Ovary (tissue), 9 donors: ENCODE data around the gene NFYB. TPM values are rescaled to one million over a fixed set of nuclear protein-coding genes. Genes with fewer than 3 reads are reported as not detected.

Source experiments
- DNase-seq, 5 donors: peaks; one replicate each; pipeline ENCODE4 v3.0.0-alpha.2; 2019 to 2020
- H3K27ac ChIP-seq, 2 donors: fragments of 200-600 bp; one replicate each; pipeline versions ENCODE4 v1.5.1 to v1.8.0; 2019 to 2022
- H3K27me3 ChIP-seq: fragments of 200-600 bp; one replicate; pipeline ENCODE4 v1.8.0; 2022
- H3K36me3 ChIP-seq: fragments of 200-600 bp; sonication (generic); one replicate; pipeline ENCODE4 v1.5.1; 2019
- H3K4me1 ChIP-seq: one replicate; pipeline ENCODE4 v1.8.1; 2013; ENCODE audit warnings: mild to moderate bottlenecking, moderate library complexity; ENCODE audit not compliant: insufficient read depth
- H3K4me3 ChIP-seq: fragments of 200-600 bp; sonication (generic); one replicate; pipeline ENCODE4 v1.5.1; 2017
- H3K9me3 ChIP-seq, 2 donors: fragments of 200-600 bp in 1 of 2; sonication (generic) in 1 of 2; one replicate each; pipeline versions ENCODE4 v1.5.1 to v1.8.1; 2013 to 2019; ENCODE audit warnings: mild to moderate bottlenecking in 1 of 2, moderate library complexity in 1 of 2
- CTCF ChIP-seq, 3 donors: fragments of 450-650 bp in 2 of 3; fragments of 200-600 bp in 1 of 3; IDR thresholded peaks; one replicate each; pipeline versions ENCODE4 v1.5.1 to v1.8.0; 2016 to 2022; ENCODE audit warnings: antibody characterized with exemption in 3 of 3, mild to moderate bottlenecking in 1 of 3
- EP300 ChIP-seq: sonication (generic); formaldehyde crosslinking; IDR thresholded peaks from one replicate; pipeline ENCODE4 v1.6.1; 2017; ENCODE audit warnings: antibody characterized with exemption
- POLR2A ChIP-seq: fragments of 450-650 bp; IDR thresholded peaks from one replicate; pipeline ENCODE4 v1.6.1; 2017; ENCODE audit warnings: antibody characterized with exemption, mild to moderate bottlenecking, moderate library complexity
- WGBS, 3 donors: extraction: QIAGEN DNeasy Blood & Tissue Kit in 1 of 3; methylation state at CpG; one replicate each; pipeline versions ENCODE4 v1.1.5 to v1.1.7; 2013 to 2017; 5-methylcytosine and 5-hydroxymethylcytosine counted together
- intact Hi-C, 4 donors: fragments of 100-400 bp; cut with DNase I; formaldehyde crosslinking; loops; one replicate each; pipeline versions ENCODE4 v1.11.0 to v1.15.1; 2022 to 2023
- polyA plus RNA-seq, 2 donors: library from polyadenylated mRNA; stranded (reverse); fragments of 200-250 nt in 1 of 2; fragments of 350-450 nt in 1 of 2; fragmentation: Illumina TruSeq in 1 of 2; extraction: RNeasy Lipid Tissue Mini Kit (QIAGEN cat#74804) in 1 of 2; gene quantifications; one replicate each; pipeline ENCODE4 v1.2.3, GENCODE V29; 2013 to 2014
- small RNA-seq: library from RNA; depleted of rRNA; stranded (forward); fragments of <200 nt; gene quantifications from one replicate; pipeline ENCODE3, GENCODE V24; 2016
- total RNA-seq, 7 donors: library from RNA; depleted of rRNA in 2 of 7; stranded (reverse); fragments of >200 nt in 2 of 7; fragmentation: NEBNext Ultra II Directional in 3 of 7; extraction: Animal tissue kit (Norgen Biotek cat#: 25700) in 3 of 7; gene quantifications; one replicate each; pipeline versions ENCODE4 v1.1.0 to v1.2.4, GENCODE V29; 2016 to 2023
- donor health status: DM: no; HTN: no; CAD: no; lungs with moderate emphysema.
- donor health status: DM: no; HTN: no; CAD: no.
- donor health status: Bipolar disorder and iron deficiency.
- donor health status: DM: yes; HTN: yes; CAD: no.
- donor health status: DM: no; HTN: no; CAD: no.
- donor health status: DM: yes; HTN: yes; CAD: no.

Gene NFYB
- total and polyA plus RNA-seq, 9 donors: 23.7 to 39.1 (median 29.5) TPM

DNA sequence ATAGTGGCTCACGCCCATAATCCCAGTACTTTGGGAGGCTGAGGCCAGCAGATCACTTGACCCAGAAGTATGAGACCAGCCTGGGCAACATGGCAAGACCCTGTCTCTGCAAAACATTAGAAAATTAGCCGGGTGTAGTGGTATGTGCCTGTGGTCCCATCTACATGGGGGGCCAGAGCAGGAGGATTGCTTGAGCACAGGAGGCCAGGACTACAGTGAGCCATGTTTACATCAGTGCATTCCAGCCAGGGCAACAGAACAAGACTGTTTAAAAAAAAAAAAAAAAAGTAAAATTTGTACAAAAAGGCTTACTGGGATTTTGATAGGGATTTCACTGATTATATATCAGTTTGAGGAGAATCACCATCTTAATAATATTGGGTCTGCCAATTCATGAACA, 65.9 kb downstream of the NFYB start:
- H3K27me3 ChIP-seq: no peaks in the 10 kb centered on the region
- no peaks in the 10 kb centered on the region for H3K9me3 ChIP-seq
- 77 to 95% (median 84%) methylated on average over 2 of the region's 2 CpGs for WGBS, 3 donors
- no peak overlapping the region for H3K4me3 ChIP-seq
- DNase-seq: no peak
- no peaks in the 10 kb centered on the region for H3K4me1 ChIP-seq
- intact Hi-C loops: no loop called here
- TF ChIP-seq CTCF (IDR thresholded peaks at IDR 0.05) (no peak), POLR2A (no peak), EP300 (no peak)
- H3K36me3 ChIP-seq: no peaks in the 10 kb centered on the region
- no peak overlapping the region for H3K27ac ChIP-seq

Small RNAs within 50 kb of the gene (small RNA-seq; reads per million reads assigned to genes)
- gene RNA5SP370: not detected

Other genes with a start within 250 kb of the NFYB start
- gene HSP90B1, start 207.8 kb downstream of the NFYB start, total RNA-seq: 100 to 1,000 TPM; 217 to 777 (median 442) TPM
- gene HSP90B1, start 207.8 kb downstream of the NFYB start, polyA plus RNA-seq: 100 to 1,000 TPM; 326 to 626 TPM
- 10 to 100 TPM; 13.7 to 24.2 (median 19.6) TPM for gene TDG, start 172.3 kb downstream of the NFYB start, total RNA-seq
- gene TDG, start 172.3 kb downstream of the NFYB start, polyA plus RNA-seq: 10 to 100 TPM; 10.7 to 16.3 TPM
- 10 to 100 TPM; 21.1 to 38.4 (median 32.9) TPM for gene GLT8D2, start 88.0 kb downstream of the NFYB start, total RNA-seq
- gene GLT8D2, start 88.0 kb downstream of the NFYB start, polyA plus RNA-seq: 10 to 100 TPM; 45.8 to 65.2 TPM
- 10 to 100 TPM; 17.2 to 24.6 (median 23.5) TPM for gene HCFC2, start 73.7 kb downstream of the NFYB start, total RNA-seq
- 10 to 100 TPM in 1 of 2 donors, 1 to 10 TPM in 1; 8.8 to 10.9 TPM for gene HCFC2, start 73.7 kb downstream of the NFYB start, polyA plus RNA-seq
- gene TXNRD1, start 77.6 kb upstream of the NFYB start, total RNA-seq: 100 to 1,000 TPM in 2 of 7 donors, 10 to 100 TPM in 5; 70.5 to 157 (median 77.4) TPM
- 10 to 100 TPM; 45.0 to 86.9 TPM for gene TXNRD1, start 77.6 kb upstream of the NFYB start, polyA plus RNA-seq
- gene EID3, start 165.5 kb upstream of the NFYB start, total RNA-seq: 10 to 100 TPM in 2 of 7 donors, 1 to 10 TPM in 5; 5.2 to 23.4 (median 7.3) TPM
- 1 to 10 TPM; 3.0 to 6.0 TPM for gene EID3, start 165.5 kb upstream of the NFYB start, polyA plus RNA-seq